SK-N-SH treated with all-trans-retinoic acid at 6 μM for 48 hours (cell line): Measurements from ENCODE around the gene NDUFA13.

Experiments used
- ATAC-seq: fragments of 200-7000 bp; cut with Tn5 transposase; 3 replicates; pipeline ENCODE4 v1.9.1; 2020; ENCODE audit warnings: mild to moderate bottlenecking, moderate library complexity
- ARNTL ChIP-seq: fragments of 450-650 bp; formaldehyde crosslinking; IDR thresholded peaks from 2 replicates; pipeline ENCODE4 v1.5.0; 2020; ENCODE audit warnings: low read depth, mild to moderate bottlenecking, moderate library complexity, borderline replicate concordance
- BACH2 ChIP-seq: fragments of 250-450 bp; sonication (Bioruptor Pico); IDR thresholded peaks from 2 replicates; pipeline ENCODE4 v1.9.0; 2021; ENCODE audit warnings: mild to moderate bottlenecking, borderline replicate concordance
- CREB5 ChIP-seq: fragments of 250-450 bp; sonication (Bioruptor Pico); IDR thresholded peaks from 2 replicates; pipeline ENCODE4 v1.5.1; 2020; ENCODE audit warnings: low read depth, mild to moderate bottlenecking, moderate library complexity
- CSDC2 ChIP-seq: fragments of 250-450 bp; sonication (Bioruptor Pico); IDR thresholded peaks from 2 replicates; pipeline ENCODE4 v1.5.0; 2020; ENCODE audit warnings: mild to moderate bottlenecking, moderate library complexity
- GLIS3 ChIP-seq: fragments of 250-450 bp; sonication (Bioruptor Pico); IDR thresholded peaks from 2 replicates; pipeline ENCODE4 v1.5.0; 2020; ENCODE audit warnings: mild to moderate bottlenecking, moderate library complexity
- ISL1 ChIP-seq: fragments of 250-450 bp; sonication (Bioruptor Pico); IDR thresholded peaks from 2 replicates; pipeline ENCODE4 v2.1.2; 2022; ENCODE audit warnings: mild to moderate bottlenecking, moderate library complexity
- OSR1 ChIP-seq: fragments of 250-450 bp; sonication (Bioruptor Pico); IDR thresholded peaks from 2 replicates; pipeline ENCODE4 v1.8.0; 2022; ENCODE audit warnings: moderate library complexity, mild to moderate bottlenecking, inconsistent platforms
- PATZ1 ChIP-seq: fragments of 250-450 bp; sonication (Bioruptor Pico); IDR thresholded peaks from 2 replicates; pipeline ENCODE4 v1.8.0; 2020; ENCODE audit warnings: mild to moderate bottlenecking, moderate library complexity, borderline replicate concordance
- POU6F1 ChIP-seq: fragments of 250-450 bp; sonication (Bioruptor Pico); IDR thresholded peaks from 2 replicates; pipeline ENCODE4 v1.8.0; 2021; ENCODE audit warnings: low read depth, mild to moderate bottlenecking, moderate library complexity, borderline replicate concordance
- PPARA ChIP-seq: fragments of 250-450 bp; sonication (Bioruptor Pico); IDR thresholded peaks from 2 replicates; pipeline ENCODE4 v1.5.0; 2020; ENCODE audit warnings: mild to moderate bottlenecking, borderline replicate concordance
- RARB ChIP-seq: fragments of 250-450 bp; sonication (Bioruptor Pico); IDR thresholded peaks from 2 replicates; pipeline ENCODE4 v1.8.0; 2021; ENCODE audit warnings: mild to moderate bottlenecking, moderate library complexity
- TOX ChIP-seq: fragments of 250-450 bp; sonication (Bioruptor Pico); IDR thresholded peaks from 2 replicates; pipeline ENCODE4 v1.8.0; 2021; ENCODE audit warnings: mild to moderate bottlenecking, moderate library complexity, borderline replicate concordance
- TSHZ2 ChIP-seq: fragments of 250-450 bp; sonication (Bioruptor Pico); IDR thresholded peaks from 2 replicates; pipeline ENCODE4 v1.5.0; 2020; ENCODE audit warnings: mild to moderate bottlenecking, moderate library complexity
- ZC3H10 ChIP-seq: fragments of 250-450 bp; sonication (Bioruptor Pico); IDR thresholded peaks from 2 replicates; pipeline ENCODE4 v1.5.1; 2021; ENCODE audit warnings: mild to moderate bottlenecking, moderate library complexity
- ZFP3 ChIP-seq: fragments of 250-450 bp; sonication (Bioruptor Pico); IDR thresholded peaks from 2 replicates; pipeline ENCODE4 v1.5.0; 2020; ENCODE audit warnings: mild to moderate bottlenecking, moderate library complexity
- ZFP30 ChIP-seq: fragments of 450-650 bp; formaldehyde crosslinking; IDR thresholded peaks from 2 replicates; pipeline ENCODE4 v1.5.0; 2022; ENCODE audit warnings: mild to moderate bottlenecking, moderate library complexity
- ZNF565 ChIP-seq: fragments of 450-650 bp; formaldehyde crosslinking; conservative IDR thresholded peaks from 2 replicates; pipeline ENCODE4 v1.5.0; 2020; ENCODE audit warnings: low read depth, mild to moderate bottlenecking, moderate library complexity
- ZNF70 ChIP-seq: fragments of 450-650 bp; formaldehyde crosslinking; IDR thresholded peaks from 2 replicates; pipeline ENCODE4 v1.5.0; 2020; ENCODE audit warnings: mild to moderate bottlenecking, moderate library complexity
- ZNF8 ChIP-seq: fragments of 450-650 bp; formaldehyde crosslinking; IDR thresholded peaks from 2 replicates; pipeline ENCODE4 v1.5.0; 2020; ENCODE audit warnings: mild to moderate bottlenecking, moderate library complexity
- TF ChIP-seq, protein P1 (sequence below): fragments of 250-450 bp; sonication (Bioruptor Pico); IDR thresholded peaks from 2 replicates; pipeline ENCODE4 v1.5.1; 2021; ENCODE audit warnings: mild to moderate bottlenecking, moderate library complexity

Gene NDUFA13

DNA sequence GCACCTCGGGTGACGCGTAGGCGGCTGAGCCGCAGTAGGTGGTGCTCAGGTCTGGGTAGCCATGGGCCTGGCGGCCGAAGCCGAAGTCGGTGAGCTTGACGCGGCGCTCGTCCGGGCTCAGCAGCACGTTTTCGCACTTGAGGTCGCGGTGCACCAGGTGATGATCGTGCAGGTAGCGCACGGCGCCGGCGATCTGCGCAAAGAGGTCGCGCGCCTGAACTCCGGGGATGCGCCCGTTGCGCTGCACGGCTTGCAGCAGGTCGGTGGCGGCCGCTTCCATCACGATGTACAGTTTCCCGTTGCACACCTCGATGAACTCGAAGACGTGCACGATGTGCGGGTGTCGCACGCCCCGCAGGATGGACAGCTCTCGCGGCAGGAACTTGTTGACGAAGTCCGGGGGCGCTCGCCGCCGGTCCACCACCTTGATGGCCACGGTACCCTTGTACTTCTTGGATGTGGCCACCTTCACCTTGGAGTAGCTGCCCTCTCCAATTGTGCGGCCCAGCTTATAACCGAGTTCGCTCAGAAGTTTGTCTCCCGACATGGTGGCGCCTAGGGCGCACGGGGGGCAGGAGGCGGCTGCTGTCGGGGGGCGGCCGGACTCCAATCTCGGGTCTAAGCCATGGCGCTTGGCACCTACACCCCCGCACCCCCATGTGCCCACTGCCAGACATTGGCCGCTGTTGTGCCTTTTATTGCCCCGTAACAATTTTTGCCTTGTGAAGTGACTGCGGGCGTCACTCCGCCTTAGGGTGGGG is 964 bp upstream of the NDUFA13 start, which contains the start of gene TSSK6:
Gene TSSK6 (minus strand): TSS at position 668 of the 761 bp plus-strand sequence. CDS start 121 bp downstream, at position 547.
- ATAC-seq: no peak
- TF ChIP-seq CREB5 (CRISPR knock-in tag): no peak
- TF ChIP-seq BACH2: no peak
- TF ChIP-seq OSR1 (CRISPR knock-in tag): no peak
- TF ChIP-seq PATZ1 (CRISPR knock-in tag): no peak
- TF ChIP-seq RARB (CRISPR knock-in tag): no peak
- no peak for TF ChIP-seq ARNTL

DNA sequence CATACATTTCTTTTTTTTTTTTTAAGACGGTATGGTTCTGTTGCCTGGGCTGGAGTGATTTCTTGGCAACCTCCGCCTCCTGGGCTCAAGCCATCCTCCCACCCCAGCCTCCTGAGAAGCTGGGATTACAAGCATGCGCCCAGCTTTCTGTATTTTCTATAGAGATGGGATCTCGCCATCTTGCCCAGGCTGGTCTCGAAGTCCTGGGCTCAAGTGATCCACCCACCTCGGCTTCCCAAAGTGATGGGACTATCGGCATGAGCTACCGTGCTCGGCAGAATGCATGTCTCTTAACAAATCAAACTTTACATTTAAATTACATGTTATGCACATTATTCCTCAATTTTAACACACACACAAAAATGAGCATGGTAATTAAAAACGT is 1.2 kb downstream of the NDUFA13 start:
- no peak for ATAC-seq
- no peak for TF ChIP-seq ZNF565
- no peak for TF ChIP-seq ZFP30 (CRISPR knock-in tag)
- TF ChIP-seq ARNTL: no peak
- TF ChIP-seq GLIS3 (CRISPR knock-in tag): no peak
- no peak for TF ChIP-seq ZFP3 (CRISPR knock-in tag)
- no peak for TF ChIP-seq ZC3H10 (CRISPR knock-in tag)
- TF ChIP-seq CSDC2 (CRISPR knock-in tag): no peak
- TF ChIP-seq POU6F1 (CRISPR knock-in tag): no peak
- TF ChIP-seq RARB (CRISPR knock-in tag): no peak
- TF ChIP-seq BACH2: no peak
- TF ChIP-seq, protein P1, sequence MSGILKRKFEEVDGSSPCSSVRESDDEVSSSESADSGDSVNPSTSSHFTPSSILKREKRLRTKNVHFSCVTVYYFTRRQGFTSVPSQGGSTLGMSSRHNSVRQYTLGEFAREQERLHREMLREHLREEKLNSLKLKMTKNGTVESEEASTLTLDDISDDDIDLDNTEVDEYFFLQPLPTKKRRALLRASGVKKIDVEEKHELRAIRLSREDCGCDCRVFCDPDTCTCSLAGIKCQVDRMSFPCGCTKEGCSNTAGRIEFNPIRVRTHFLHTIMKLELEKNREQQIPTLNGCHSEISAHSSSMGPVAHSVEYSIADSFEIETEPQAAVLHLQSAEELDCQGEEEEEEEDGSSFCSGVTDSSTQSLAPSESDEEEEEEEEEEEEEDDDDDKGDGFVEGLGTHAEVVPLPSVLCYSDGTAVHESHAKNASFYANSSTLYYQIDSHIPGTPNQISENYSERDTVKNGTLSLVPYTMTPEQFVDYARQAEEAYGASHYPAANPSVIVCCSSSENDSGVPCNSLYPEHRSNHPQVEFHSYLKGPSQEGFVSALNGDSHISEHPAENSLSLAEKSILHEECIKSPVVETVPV (CRISPR knock-in tag): no peak
- no peak for TF ChIP-seq ZNF8 (CRISPR knock-in tag)
- no peak for TF ChIP-seq TSHZ2 (CRISPR knock-in tag)
- TF ChIP-seq PPARA (CRISPR knock-in tag): no peak
- no peak for TF ChIP-seq PATZ1 (CRISPR knock-in tag)
- no peak for TF ChIP-seq CREB5 (CRISPR knock-in tag)
- no peak for TF ChIP-seq ISL1
- TF ChIP-seq TOX: no peak
- TF ChIP-seq ZNF70 (CRISPR knock-in tag): no peak
